ENCODE results near the gene PEA15. TPM values are rescaled to one million over a fixed set of nuclear protein-coding genes. Genes with fewer than 3 reads are reported as not detected.

The PEA15 gene
- total and polyA plus RNA-seq, 2 donors (not counting 1 experiment from before 2014, with no cell fraction given) = 108 to 871 TPM

DNA sequence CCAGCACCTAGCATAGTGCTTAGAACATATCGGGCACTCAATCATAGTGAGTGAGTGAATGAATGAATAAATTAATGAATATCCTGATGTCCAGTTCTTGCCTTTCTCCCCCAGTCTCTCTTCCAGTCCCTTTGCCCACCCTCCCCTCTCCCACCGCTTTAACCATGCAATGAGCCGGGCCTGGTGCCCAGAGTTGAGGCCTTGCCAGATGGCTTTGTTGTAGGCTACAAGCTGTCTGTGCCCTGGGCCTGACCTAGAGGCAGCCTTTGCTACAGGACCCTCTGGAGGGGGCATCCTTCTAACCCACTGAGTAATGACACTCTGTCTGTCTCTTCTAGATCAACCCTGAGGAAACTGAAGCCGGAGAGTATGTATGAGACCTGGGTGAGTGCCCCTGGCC, 8.0 kb upstream of the PEA15 start:
- Histone ChIP-seq H3K9me3 (ENCODE audit: control insufficient read depth, insufficient read depth, low read depth, low read length) (no peaks in the 10 kb centered on the region), H3K27me3 (ENCODE audit: control insufficient read depth, insufficient read depth, low read length) (peaks cover 11% of the 10 kb centered on the region), H3K4me2 (ENCODE audit: extremely low read depth, insufficient read depth, low read length) (no peak overlapping the region), H3K4me1 (ENCODE audit: control insufficient read depth, extremely low read depth, insufficient read depth, low read length) (no peaks in the 10 kb centered on the region), H3K4me3 (replicated peaks in 1 of 4; ENCODE audit: control extremely low read depth in 1 of 4, insufficient read depth in 1 of 4, low read depth in 3 of 4, low read length in 4 of 4) (no peak overlapping the region), H3K27ac (ENCODE audit: insufficient read depth, low read length) (no peak overlapping the region), H3K79me2 (ENCODE audit: control insufficient read depth, insufficient read depth, low read length) (no peaks in the 10 kb centered on the region), H2AFZ (ENCODE audit: low read length) (no peak overlapping the region), H3K36me3 (ENCODE audit: control insufficient read depth, insufficient read depth, low read length) (no peaks in the 10 kb centered on the region), H4K20me1 (ENCODE audit: control insufficient read depth, extremely low read depth, insufficient read depth, low read length) (no peaks in the 10 kb centered on the region), H3K9ac (ENCODE audit: insufficient read depth, low read length) (no peak overlapping the region)
- no peak for TF ChIP-seq EZH2 (IDR thresholded peaks at IDR 0.05; ENCODE audit: low read length, missing control alignments)
- TF ChIP-seq, protein P1, sequence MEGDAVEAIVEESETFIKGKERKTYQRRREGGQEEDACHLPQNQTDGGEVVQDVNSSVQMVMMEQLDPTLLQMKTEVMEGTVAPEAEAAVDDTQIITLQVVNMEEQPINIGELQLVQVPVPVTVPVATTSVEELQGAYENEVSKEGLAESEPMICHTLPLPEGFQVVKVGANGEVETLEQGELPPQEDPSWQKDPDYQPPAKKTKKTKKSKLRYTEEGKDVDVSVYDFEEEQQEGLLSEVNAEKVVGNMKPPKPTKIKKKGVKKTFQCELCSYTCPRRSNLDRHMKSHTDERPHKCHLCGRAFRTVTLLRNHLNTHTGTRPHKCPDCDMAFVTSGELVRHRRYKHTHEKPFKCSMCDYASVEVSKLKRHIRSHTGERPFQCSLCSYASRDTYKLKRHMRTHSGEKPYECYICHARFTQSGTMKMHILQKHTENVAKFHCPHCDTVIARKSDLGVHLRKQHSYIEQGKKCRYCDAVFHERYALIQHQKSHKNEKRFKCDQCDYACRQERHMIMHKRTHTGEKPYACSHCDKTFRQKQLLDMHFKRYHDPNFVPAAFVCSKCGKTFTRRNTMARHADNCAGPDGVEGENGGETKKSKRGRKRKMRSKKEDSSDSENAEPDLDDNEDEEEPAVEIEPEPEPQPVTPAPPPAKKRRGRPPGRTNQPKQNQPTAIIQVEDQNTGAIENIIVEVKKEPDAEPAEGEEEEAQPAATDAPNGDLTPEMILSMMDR (conservative IDR thresholded peaks at IDR 0.05 in 1 of 2, IDR thresholded peaks at IDR 0.05 in 1 of 2; ENCODE audit: low read depth in 1 of 2, low read length in 2 of 2) = no peak
- DNase-seq (ENCODE audit: low read depth in 2 of 2) = no peak

GRCh38 chr1:160200786-160201185, 4.4 kb upstream of the PEA15 start:
- no peak for TF ChIP-seq EZH2 (IDR thresholded peaks at IDR 0.05; ENCODE audit: low read length, missing control alignments)
- TF ChIP-seq, protein P1 (conservative IDR thresholded peaks at IDR 0.05 in 1 of 2, IDR thresholded peaks at IDR 0.05 in 1 of 2; ENCODE audit: low read depth in 1 of 2, low read length in 2 of 2) = no peak
- no peak for DNase-seq (ENCODE audit: low read depth in 2 of 2)
- Histone ChIP-seq H3K27me3 (ENCODE audit: control insufficient read depth, insufficient read depth, low read length) (peaks cover 11% of the 10 kb centered on the region), H3K36me3 (ENCODE audit: control insufficient read depth, insufficient read depth, low read length) (no peaks in the 10 kb centered on the region), H3K79me2 (ENCODE audit: control insufficient read depth, insufficient read depth, low read length) (peaks cover 5% of the 10 kb centered on the region), H2AFZ (ENCODE audit: low read length) (no peak overlapping the region), H3K9me3 (ENCODE audit: control insufficient read depth, insufficient read depth, low read depth, low read length) (no peaks in the 10 kb centered on the region), H3K4me1 (ENCODE audit: control insufficient read depth, extremely low read depth, insufficient read depth, low read length) (peaks cover 2% of the 10 kb centered on the region), H3K9ac (ENCODE audit: insufficient read depth, low read length) (no peak overlapping the region), H3K4me2 (ENCODE audit: extremely low read depth, insufficient read depth, low read length) (no peak overlapping the region), H4K20me1 (ENCODE audit: control insufficient read depth, extremely low read depth, insufficient read depth, low read length) (no peaks in the 10 kb centered on the region), H3K4me3 (replicated peaks in 1 of 4; ENCODE audit: control extremely low read depth in 1 of 4, insufficient read depth in 1 of 4, low read depth in 3 of 4, low read length in 4 of 4) (no peak overlapping the region), H3K27ac (ENCODE audit: insufficient read depth, low read length) (no peak overlapping the region)

DNA sequence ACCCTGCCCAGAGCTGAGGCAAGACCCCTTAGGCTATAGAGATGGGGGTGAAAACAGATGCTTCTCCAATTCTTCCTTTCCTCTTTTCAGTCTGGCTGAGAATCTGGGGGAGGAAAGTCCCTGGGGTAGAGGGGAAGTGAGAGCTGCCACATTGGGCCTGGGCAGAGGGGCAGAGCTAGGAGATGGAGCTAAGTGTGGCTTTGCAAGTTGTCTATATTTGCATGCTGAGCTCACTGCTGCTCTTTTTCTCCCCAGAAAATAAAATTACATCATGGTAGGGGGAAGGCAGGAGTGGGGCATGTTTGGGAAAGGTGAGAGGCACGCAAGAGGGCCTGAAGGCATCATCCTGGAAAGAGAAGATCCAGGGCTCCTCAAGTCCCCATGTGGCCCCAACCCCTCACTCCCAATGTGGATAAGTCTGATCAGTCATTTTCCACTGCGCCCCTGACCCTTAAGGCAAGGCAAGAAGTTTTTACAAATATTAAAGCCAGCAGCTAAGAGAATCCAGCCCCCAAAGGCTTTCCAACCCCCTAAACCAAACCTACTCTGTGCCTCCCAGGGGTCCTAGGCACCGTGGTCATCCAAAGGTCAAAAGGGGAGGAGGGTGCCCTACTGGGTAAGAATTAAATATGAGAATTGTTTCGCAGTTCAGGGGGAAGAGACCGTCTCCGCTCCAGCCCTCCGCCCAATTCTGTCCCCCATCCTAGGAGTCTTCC, 500 bp upstream of the PEA15 start:
- no peak for DNase-seq (ENCODE audit: low read depth in 2 of 2)
- Histone ChIP-seq H3K79me2 (ENCODE audit: control insufficient read depth, insufficient read depth, low read length) (peaks cover 42% of the 10 kb centered on the region), H2AFZ (ENCODE audit: low read length) (peak overlapping the region; percentile 65), H3K4me3 (replicated peaks in 1 of 4; ENCODE audit: control extremely low read depth in 1 of 4, insufficient read depth in 1 of 4, low read depth in 3 of 4, low read length in 4 of 4) (peak overlapping the region in 2 of 4 experiments; percentile 45 to 49), H3K9ac (ENCODE audit: insufficient read depth, low read length) (no peak overlapping the region), H3K9me3 (ENCODE audit: control insufficient read depth, insufficient read depth, low read depth, low read length) (no peaks in the 10 kb centered on the region), H3K27me3 (ENCODE audit: control insufficient read depth, insufficient read depth, low read length) (no peaks in the 10 kb centered on the region), H3K4me2 (ENCODE audit: extremely low read depth, insufficient read depth, low read length) (peak overlapping the region; percentile 77), H3K27ac (ENCODE audit: insufficient read depth, low read length) (peak overlapping the region; percentile 48), H3K36me3 (ENCODE audit: control insufficient read depth, insufficient read depth, low read length) (peaks cover 18% of the 10 kb centered on the region), H4K20me1 (ENCODE audit: control insufficient read depth, extremely low read depth, insufficient read depth, low read length) (peaks cover 4% of the 10 kb centered on the region), H3K4me1 (ENCODE audit: control insufficient read depth, extremely low read depth, insufficient read depth, low read length) (peaks cover 29% of the 10 kb centered on the region)
- TF ChIP-seq, protein P1 (conservative IDR thresholded peaks at IDR 0.05 in 1 of 2, IDR thresholded peaks at IDR 0.05 in 1 of 2; ENCODE audit: low read depth in 1 of 2, low read length in 2 of 2) = no peak
- TF ChIP-seq EZH2 (IDR thresholded peaks at IDR 0.05; ENCODE audit: low read length, missing control alignments) = no peak
